HL-60/S4 treated with retinoic acid at 250 ng/mL for 4 days and 3 days (cell line): Measurements from ENCODE around the gene TBXA2R.

ENCODE experiments used
- in situ Hi-C: fragments of 300-500 bp; cut with MboI; formaldehyde crosslinking; loops from 2 replicates; pipeline ENCODE4 v1.7.0; 2022; ENCODE audit warnings: low sequenced_read_pairs

Gene TBXA2R

GRCh38 chr19:3620817-3621547 is 14.3 kb upstream of the TBXA2R start:
- in situ Hi-C loops, result no loop called here

DNA sequence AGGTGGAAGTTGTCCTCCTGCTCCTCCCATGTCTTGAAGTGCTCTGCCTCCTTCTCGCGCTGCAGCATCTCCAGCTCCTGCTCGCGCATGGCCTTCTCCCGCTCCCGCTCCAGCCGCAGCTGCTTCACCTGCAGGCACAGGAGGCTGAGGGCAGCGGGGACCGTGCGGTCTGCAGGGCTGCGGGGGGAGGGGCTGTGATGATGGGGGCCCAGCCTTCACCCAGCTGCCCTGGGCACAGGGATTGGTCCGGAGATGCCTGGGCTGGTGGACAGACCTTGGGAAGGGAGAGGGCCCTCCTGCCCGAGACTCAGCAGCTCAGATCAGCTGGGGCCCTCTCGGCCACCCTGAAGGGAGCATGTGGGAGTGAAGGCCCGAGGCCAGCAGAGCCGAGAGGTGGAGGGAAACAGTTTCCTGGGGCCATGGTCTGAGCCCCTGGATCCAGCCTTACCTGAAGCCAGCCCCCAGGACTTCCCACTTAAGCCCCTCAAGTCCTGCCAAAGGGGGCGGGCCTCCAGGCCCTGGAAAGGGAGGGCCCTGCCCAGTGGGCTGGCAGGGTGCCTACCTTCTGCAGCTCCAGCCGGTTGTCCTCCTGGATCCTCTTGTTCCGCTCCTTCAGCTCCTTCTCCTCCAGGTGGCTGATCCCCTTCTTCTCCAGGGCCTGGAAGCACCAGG is 13.6 kb upstream of the TBXA2R start:
- in situ Hi-C loops, result no loop called here

- in situ Hi-C loops, result no loop called here
These were observed 12.9 kb upstream of the TBXA2R start for GRCh38 chr19:3619631-3620012.

- in situ Hi-C loops, result no loop called here
These were observed 12.3 kb upstream of the TBXA2R start for GRCh38 chr19:3618811-3619630.

DNA sequence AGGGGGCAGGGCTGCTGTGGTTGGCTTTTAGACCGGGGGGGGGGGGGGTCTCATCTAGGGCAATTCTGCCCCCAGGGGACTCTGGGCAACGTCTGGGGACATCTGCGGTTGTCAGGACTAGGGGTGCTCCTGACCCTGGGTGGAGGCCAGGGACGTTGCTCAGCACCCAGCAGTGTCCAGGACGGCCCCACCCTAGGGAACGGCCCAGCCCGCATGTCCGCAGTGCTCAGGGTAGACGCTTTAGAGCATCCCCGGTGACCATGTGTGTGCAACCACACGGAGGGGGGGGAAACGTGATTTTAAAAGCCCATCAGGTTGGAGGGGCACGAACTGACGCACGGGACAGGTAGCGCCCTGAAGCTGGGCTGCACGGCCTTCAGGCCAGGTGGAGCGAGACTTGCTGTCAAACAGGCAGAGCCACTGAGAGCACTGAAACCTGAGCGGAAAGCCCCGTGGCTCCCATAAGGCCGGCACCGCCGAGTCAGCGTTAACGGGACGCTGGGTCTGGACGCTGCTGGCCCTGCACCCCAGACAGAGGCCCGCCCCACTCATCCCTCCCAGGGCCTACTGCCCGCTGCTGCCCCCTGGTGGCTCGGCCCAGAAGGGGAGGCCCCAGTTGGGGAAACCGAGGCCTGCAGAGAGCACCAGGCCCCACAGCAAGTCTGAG is 11.6 kb upstream of the TBXA2R start:
- in situ Hi-C loops, result no loop called here

GRCh38 chr19:3617463-3617862 is 10.8 kb upstream of the TBXA2R start:
- in situ Hi-C loops, result no loop called here

- in situ Hi-C loops, result no loop called here
These were observed 9.0 kb upstream of the TBXA2R start for GRCh38 chr19:3615524-3616135.

DNA sequence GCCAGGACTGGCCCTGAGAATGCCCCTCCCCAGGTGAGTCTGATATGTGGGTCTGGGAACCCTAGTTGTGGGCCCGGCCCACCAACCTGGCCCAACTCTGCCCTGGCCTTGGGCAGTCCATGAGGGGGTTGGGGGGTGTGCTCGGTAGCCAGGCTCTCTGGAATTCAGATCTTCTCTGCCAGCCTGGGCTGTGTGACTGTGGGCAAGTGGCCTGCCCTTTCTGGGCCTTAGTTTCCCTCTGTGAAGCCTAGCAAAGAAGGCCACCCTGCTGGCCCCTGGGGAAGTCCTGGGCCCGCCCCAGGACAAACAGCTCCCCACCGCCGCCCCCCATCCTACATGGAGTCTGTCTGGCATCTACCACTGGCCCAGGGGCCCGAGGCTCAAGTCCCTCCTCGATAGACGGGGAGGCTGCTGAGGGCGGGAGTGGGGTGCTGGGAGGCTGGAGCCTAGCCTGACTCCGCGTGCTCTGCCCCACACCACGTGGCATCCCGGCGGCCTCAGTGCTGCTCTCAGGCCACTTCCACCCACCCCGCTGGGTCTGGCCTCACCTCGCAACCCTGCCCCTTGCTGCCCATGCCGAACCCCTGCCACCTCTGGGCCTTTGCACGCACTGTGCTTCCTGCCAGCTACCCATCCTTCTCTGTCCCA is 8.3 kb upstream of the TBXA2R start:
- in situ Hi-C loops, result no loop called here

- in situ Hi-C loops, result no loop called here
These were observed 7.4 kb upstream of the TBXA2R start for GRCh38 chr19:3613818-3614661.

DNA sequence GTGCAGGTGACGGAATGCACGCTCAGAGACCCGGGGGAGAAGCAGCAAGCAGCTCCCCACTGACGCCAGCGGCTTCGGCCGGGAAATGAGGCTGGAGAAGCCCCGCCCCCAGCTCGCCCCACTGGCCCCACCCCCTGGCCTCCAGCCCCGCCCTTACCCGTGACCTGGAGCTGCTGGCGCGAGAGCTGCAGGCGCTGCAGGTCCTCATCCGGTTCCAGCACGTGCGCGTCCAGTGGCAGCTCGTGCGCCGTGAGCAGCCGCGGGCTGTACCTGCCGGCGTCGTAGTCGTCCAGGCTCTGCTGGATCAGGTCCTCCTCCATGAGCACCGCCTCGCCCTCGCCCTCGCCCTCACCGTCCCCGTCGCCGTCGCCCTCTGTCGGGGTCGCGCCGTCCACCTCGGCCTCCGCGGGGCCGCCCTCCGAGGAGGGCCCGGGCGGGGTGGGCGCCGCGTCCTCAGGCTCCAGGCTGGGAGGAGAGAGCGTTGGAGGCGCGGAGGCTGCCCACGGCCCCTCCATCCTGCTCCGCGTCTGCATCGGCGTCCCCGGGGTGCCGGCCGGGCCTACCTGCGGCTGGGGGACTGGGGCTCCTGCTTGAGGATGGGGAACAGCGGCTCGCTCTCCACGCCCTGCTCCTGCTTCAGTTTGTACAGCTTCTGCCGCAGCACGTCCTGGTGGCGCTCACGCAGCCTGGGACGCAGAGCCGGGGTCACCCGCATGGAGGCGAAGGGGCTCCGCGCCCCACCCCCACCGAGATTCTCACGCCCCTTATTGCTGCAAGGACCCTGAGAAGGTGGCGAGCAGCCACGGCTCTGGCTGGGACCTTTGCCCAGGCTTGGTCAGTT is 6.4 kb upstream of the TBXA2R start:
- in situ Hi-C loops, result no loop called here

GRCh38 chr19:3612330-3612729 is 5.7 kb upstream of the TBXA2R start:
- in situ Hi-C loops, result no loop called here

DNA sequence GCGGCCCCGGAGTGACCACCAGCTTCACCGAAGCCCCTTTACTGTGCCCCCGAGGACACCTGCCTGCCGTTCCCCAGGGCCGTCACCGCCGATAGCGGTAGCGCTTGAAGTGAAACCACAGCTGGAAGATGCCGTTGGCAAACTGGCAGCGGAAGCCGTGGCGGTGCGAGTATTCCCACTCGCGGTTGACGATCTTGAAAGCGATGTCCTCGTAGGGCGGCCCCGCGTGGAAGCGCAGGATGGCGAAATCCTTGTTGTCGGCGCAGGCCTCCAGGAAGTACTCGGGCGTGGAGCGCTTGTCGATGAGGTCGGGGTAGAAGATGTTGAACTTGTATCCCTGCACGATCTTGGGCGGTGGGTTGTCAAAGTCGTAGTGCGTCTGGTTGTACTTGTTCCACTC is 5.2 kb upstream of the TBXA2R start:
- in situ Hi-C loops, result no loop called here

DNA sequence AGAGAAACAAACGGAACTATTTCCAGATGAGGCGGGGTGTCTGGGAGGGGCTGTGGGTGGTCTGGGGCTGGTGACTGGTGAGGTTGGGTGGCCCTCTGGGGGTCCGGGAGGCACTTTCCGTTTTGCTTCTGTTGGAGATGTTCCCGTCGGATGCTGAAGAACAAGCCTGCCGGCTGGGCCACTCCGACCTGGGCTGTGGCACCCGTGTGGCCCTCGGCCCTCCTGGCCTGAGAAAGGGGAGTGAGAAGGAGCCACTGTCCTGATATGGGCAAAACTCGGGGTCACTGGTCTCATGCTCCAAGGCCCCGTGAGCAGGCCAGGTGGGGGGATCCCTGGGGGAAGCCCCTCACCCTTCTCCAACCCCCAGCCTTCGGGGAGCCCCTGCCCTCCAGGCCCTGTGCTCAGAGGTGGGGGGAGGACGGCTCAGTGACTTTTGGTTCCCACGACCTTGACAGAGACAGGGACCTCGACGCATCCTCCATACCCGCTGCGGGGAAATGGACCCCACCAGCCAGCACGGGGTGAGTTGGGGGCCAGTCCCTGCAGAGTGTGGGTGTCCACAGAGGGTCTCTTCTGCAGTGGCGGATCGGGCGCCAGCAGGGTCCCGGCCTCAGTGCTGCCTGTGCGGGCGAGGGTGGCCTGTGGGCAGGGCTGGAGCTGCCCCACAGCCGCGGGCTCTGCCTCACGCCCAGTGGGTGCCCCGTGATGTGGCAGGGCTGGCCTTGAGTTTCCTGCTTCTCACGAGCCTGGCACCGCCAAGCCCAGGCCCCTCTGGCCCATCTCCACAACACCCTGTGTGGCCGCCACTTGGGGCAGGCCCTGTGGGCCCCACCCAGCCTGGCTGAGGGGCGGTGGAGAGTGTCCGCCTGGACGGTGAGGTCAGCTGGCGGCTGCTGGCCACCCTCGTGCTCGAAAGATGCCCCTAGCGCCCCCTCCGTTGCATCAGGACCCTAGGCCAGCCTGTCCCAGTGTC is 4.4 kb upstream of the TBXA2R start:
- in situ Hi-C loops, result no loop called here

GRCh38 chr19:3609779-3610719 is 3.4 kb upstream of the TBXA2R start:
- in situ Hi-C loops, result no loop called here

DNA sequence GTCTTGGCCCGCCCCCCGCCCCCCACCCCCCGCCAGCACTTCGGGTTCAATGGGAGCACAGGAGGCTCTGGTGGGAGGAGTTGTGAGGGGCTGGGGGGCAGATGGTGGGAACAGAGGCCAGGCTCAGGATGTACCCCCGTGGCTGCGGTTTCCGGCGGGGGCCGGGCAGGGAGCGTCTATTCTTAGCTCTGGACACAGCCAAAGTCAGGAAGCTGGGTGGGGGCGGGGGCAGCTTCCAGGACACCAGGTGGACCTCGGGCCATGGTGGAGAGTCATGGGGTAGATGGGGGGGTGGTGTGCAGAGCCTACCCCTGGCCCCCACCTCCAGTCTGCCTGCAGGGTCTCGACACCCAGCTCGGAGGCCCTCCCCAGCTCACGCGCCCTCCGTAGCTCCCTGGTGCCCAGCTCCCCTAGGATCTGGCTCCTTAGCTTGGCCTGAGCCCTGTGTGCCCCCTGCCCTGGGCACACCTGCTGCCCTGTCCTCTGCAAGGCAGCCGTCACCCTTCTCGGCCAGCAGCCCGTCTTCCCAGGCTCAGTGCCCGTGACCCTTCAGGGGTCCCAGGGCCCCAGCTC is 2.2 kb upstream of the TBXA2R start:
- in situ Hi-C loops, result no loop called here

DNA sequence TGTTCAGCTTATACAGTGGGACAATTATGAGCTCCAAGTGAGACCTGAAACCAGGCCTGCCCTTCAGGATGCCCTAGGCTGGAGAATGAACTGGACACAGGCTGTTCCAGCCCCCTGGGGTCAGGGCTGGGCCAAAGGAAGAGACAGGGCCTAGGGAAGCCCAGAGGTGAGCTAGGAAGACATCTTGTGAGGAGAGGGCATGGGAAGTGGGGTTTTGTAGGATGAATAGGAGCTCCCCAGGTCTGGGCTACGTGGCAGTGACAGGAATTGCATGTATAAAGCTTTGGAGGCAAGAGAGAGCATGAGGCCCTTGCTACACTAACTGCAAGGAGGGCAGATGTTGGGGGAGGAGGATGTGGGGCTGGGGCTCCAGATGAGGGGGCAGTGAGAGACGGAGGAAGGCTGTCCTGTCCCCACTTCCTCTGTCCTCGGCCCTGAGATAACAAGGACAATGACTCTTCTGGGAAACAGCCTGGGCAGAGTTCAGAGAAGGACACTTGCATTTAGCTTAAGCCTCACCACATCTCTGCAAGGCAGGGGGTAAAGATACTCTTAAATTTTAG is 1.5 kb upstream of the TBXA2R start:
- in situ Hi-C loops, result no loop called here
